Measurements from ENCODE around the gene CTIF.

CTIF gene

GRCh38 chr18:48753691-48754090, 214.9 kb downstream of the CTIF start:
- Mint-ChIP-seq H3K4me3 (no peak overlapping the region), H3K36me3 (ENCODE audit: low read depth) (peaks cover 11% of the 10 kb centered on the region), H3K9me3 (no peaks in the 10 kb centered on the region), H3K4me1 (ENCODE audit: low read depth) (peaks cover 25% of the 10 kb centered on the region), H3K27me3 (no peaks in the 10 kb centered on the region), H3K27ac (no peak overlapping the region)
- intact Hi-C loops (cut with micrococcal nuclease) = no loop called here

GRCh38 chr18:48754559-48754958, 215.7 kb downstream of the CTIF start:
- H3K36me3 Mint-ChIP-seq (ENCODE audit: low read depth) = peaks cover 19% of the 10 kb centered on the region

DNA sequence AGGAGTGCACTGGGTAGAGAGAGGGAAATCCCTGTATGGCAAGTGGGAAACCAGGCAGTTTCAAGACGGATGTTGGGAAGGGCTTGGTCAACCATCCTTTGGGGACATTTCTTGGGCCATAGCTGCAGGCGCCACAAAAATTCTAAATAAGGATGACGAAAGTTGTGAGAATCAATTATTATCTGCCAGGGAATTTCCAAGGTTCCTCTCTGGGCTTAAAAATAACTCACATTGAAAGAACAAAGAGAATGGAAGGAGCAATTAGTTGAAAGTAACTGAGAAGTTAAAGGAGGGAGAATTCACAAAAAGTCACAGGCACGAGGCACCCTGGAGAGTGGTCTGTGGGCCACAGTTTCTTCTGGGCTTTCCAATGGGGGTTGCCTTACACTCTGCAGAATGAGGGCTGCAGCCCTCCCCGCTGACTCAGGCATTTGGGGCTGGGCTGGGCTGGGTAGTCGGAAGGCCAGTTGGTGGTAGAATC, 216.2 kb downstream of the CTIF start:
- intact Hi-C loops (cut with micrococcal nuclease) = no loop called here
- no peak overlapping the region for H3K4me3 Mint-ChIP-seq

More at GRCh38 chr18:48754559-48754958, 215.7 kb downstream of the CTIF start:
- peaks cover 1% of the 10 kb centered on the region for H3K27me3 Mint-ChIP-seq
- H3K27ac Mint-ChIP-seq = peak overlapping the region; percentile 8
- intact Hi-C loops (cut with micrococcal nuclease) = no loop called here
- no peaks in the 10 kb centered on the region for H3K9me3 Mint-ChIP-seq
- H3K4me3 Mint-ChIP-seq = no peak overlapping the region
- H3K4me1 Mint-ChIP-seq (ENCODE audit: low read depth) = peaks cover 34% of the 10 kb centered on the region

GRCh38 chr18:48756511-48757226, 217.8 kb downstream of the CTIF start:
- Mint-ChIP-seq H3K9me3 (no peaks in the 10 kb centered on the region), H3K36me3 (ENCODE audit: low read depth) (peaks cover 27% of the 10 kb centered on the region), H3K4me1 (ENCODE audit: low read depth) (peaks cover 35% of the 10 kb centered on the region), H3K27me3 (peaks cover 1% of the 10 kb centered on the region), H3K27ac (no peak overlapping the region), H3K4me3 (no peak overlapping the region)
- intact Hi-C loops (cut with micrococcal nuclease) = no loop called here

More for the DNA sequence above, 216.2 kb downstream of the CTIF start:
- Mint-ChIP-seq H3K9me3 (no peaks in the 10 kb centered on the region), H3K36me3 (ENCODE audit: low read depth) (peaks cover 19% of the 10 kb centered on the region), H3K27ac (peak overlapping the region; percentile 8), H3K27me3 (peaks cover 1% of the 10 kb centered on the region), H3K4me1 (ENCODE audit: low read depth) (peaks cover 38% of the 10 kb centered on the region)

GRCh38 chr18:48757367-48757766, 218.5 kb downstream of the CTIF start:
- H3K27ac Mint-ChIP-seq = no peak overlapping the region
- peaks cover 41% of the 10 kb centered on the region for H3K4me1 Mint-ChIP-seq (ENCODE audit: low read depth)
- H3K9me3 Mint-ChIP-seq = no peaks in the 10 kb centered on the region
- peaks cover 34% of the 10 kb centered on the region for H3K36me3 Mint-ChIP-seq (ENCODE audit: low read depth)
- intact Hi-C loops (cut with micrococcal nuclease) = no loop called here
- H3K4me3 Mint-ChIP-seq = no peak overlapping the region
- H3K27me3 Mint-ChIP-seq = peaks cover 1% of the 10 kb centered on the region

DNA sequence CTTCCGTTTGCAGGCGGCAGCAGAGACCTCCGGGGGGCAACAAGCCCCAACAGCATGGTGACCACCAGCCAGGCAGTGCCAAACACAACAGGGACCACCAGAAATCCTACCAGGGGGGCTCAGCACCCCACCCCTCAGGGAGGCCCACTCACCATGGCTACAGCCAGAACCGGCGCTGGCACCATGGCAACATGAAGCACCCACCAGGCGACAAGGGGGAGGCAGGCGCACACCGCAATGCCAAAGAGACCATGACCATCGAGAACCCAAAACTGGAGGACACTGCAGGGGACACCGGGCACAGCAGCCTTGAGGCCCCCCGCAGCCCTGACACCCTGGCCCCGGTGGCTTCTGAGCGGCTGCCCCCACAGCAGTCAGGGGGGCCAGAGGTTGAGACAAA, 219.1 kb downstream of the CTIF start:
- Mint-ChIP-seq H3K36me3 (ENCODE audit: low read depth) (peaks cover 36% of the 10 kb centered on the region), H3K27me3 (peaks cover 1% of the 10 kb centered on the region), H3K4me1 (ENCODE audit: low read depth) (peaks cover 43% of the 10 kb centered on the region), H3K9me3 (no peaks in the 10 kb centered on the region), H3K4me3 (no peak overlapping the region), H3K27ac (no peak overlapping the region)
- intact Hi-C loops (cut with micrococcal nuclease) = no loop called here

GRCh38 chr18:48761582-48761981, 222.8 kb downstream of the CTIF start:
- Mint-ChIP-seq H3K4me1 (ENCODE audit: low read depth) (peaks cover 34% of the 10 kb centered on the region), H3K27me3 (peaks cover 1% of the 10 kb centered on the region), H3K36me3 (ENCODE audit: low read depth) (peaks cover 55% of the 10 kb centered on the region), H3K27ac (no peak overlapping the region), H3K9me3 (no peaks in the 10 kb centered on the region), H3K4me3 (no peak overlapping the region)
- intact Hi-C loops (cut with micrococcal nuclease) = loop anchor here (10.0 kb wide), 1 partner anchor 47 kb away; no protein-coding TSS in a partner anchor

DNA sequence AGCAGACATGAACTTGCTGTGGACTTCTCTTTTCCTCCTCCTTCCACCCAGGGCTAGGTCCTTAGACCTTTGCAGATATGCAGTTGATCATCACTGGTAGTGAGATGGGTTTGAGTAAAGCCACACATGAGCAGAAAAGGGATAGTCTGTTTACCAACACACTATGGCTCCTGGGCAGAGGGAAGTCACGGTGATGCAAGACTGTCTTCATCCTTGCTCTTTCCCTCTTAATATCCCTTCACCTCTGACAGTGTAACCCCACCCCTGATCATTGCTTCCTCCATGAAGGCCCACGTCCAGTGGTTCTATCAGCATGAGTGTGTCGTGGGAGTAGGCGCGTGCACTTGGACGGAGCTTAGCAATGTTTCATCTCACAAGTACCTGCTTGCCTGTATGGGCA, 223.2 kb downstream of the CTIF start:
- peaks cover 2% of the 10 kb centered on the region for H3K27me3 Mint-ChIP-seq
- peaks cover 59% of the 10 kb centered on the region for H3K36me3 Mint-ChIP-seq (ENCODE audit: low read depth)
- no peaks in the 10 kb centered on the region for H3K9me3 Mint-ChIP-seq
- peaks cover 34% of the 10 kb centered on the region for H3K4me1 Mint-ChIP-seq (ENCODE audit: low read depth)
- no peak overlapping the region for H3K27ac Mint-ChIP-seq
- intact Hi-C loops (cut with micrococcal nuclease) = loop anchor here (10.0 kb wide), 1 partner anchor 47 kb away; no protein-coding TSS in a partner anchor
- no peak overlapping the region for H3K4me3 Mint-ChIP-seq

GRCh38 chr18:48762836-48763718, 224.2 kb downstream of the CTIF start:
- H3K9me3 Mint-ChIP-seq = no peaks in the 10 kb centered on the region
- intact Hi-C loops (cut with micrococcal nuclease) = loop anchor here (10.0 kb wide), 1 partner anchor 48 kb away; no protein-coding TSS in a partner anchor
- H3K27me3 Mint-ChIP-seq = peaks cover 2% of the 10 kb centered on the region
- H3K27ac Mint-ChIP-seq = no peak overlapping the region
- H3K4me3 Mint-ChIP-seq = no peak overlapping the region
- peaks cover 61% of the 10 kb centered on the region for H3K36me3 Mint-ChIP-seq (ENCODE audit: low read depth)
- peaks cover 34% of the 10 kb centered on the region for H3K4me1 Mint-ChIP-seq (ENCODE audit: low read depth)

DNA sequence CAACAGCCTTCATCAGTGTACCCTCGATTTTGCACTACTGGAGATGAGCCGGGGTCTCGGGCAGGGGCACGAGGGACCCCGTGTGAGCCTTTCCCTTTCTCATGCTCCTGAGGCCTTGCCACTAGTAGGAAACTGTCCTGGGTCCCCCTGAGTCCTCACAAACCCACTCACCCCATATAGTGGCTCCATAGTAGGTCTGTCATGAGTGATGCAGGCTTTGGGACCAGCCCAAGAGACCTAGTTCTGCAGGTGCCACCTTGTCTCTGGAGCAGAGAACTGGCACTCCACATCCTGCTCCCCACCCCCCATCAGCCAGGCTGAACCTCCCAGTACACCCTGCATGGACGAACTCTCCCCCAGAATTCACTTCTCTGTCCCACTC, 224.9 kb downstream of the CTIF start:
- intact Hi-C loops (cut with micrococcal nuclease) = loop anchor here (10.0 kb wide), 1 partner anchor 49 kb away; no protein-coding TSS in a partner anchor
- Mint-ChIP-seq H3K36me3 (ENCODE audit: low read depth) (peaks cover 61% of the 10 kb centered on the region), H3K4me3 (no peak overlapping the region), H3K27ac (no peak overlapping the region), H3K27me3 (peaks cover 2% of the 10 kb centered on the region), H3K4me1 (ENCODE audit: low read depth) (peaks cover 31% of the 10 kb centered on the region), H3K9me3 (no peaks in the 10 kb centered on the region)

DNA sequence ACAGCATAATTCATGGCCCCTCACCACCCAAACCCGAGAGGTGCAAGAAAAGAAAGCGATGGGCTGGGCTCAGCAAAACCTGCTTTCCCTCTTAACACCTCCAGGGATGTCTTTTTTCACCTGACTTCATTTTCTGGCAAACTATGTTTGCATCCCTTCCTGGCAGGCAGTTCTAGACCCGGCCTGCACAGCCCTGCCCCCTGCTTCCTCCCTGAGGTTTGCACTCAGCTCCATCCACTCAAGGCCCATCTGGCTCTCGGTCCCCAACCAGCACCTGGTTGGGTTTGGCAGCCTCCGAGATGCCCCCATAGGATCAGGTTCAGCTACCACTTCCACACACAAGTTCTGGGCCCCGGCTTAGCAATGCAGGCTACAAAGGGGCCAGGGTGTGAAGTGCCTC, 226.2 kb downstream of the CTIF start:
- H3K27ac Mint-ChIP-seq = no peak overlapping the region
- intact Hi-C loops (cut with micrococcal nuclease) = loop anchor here (5.0 to 10.0 kb wide), 2 partner anchors 50 to 88 kb away; no protein-coding TSS in a partner anchor
- H3K36me3 Mint-ChIP-seq (ENCODE audit: low read depth) = peaks cover 66% of the 10 kb centered on the region
- H3K27me3 Mint-ChIP-seq = peaks cover 1% of the 10 kb centered on the region
- no peak overlapping the region for H3K4me3 Mint-ChIP-seq
- H3K4me1 Mint-ChIP-seq (ENCODE audit: low read depth) = peaks cover 24% of the 10 kb centered on the region
- no peaks in the 10 kb centered on the region for H3K9me3 Mint-ChIP-seq

GRCh38 chr18:48766026-48766425, 227.2 kb downstream of the CTIF start:
- H3K27ac Mint-ChIP-seq = no peak overlapping the region
- H3K4me3 Mint-ChIP-seq = no peak overlapping the region

GRCh38 chr18:48766487-48766886, 227.7 kb downstream of the CTIF start:
- Mint-ChIP-seq H3K9me3 (no peaks in the 10 kb centered on the region), H3K27me3 (peaks cover 9% of the 10 kb centered on the region), H3K27ac (no peak overlapping the region), H3K4me3 (no peak overlapping the region), H3K36me3 (ENCODE audit: low read depth) (peaks cover 73% of the 10 kb centered on the region), H3K4me1 (ENCODE audit: low read depth) (peaks cover 20% of the 10 kb centered on the region)
- intact Hi-C loops (cut with micrococcal nuclease) = loop anchor here (5.0 to 10.0 kb wide), 2 partner anchors 52 to 89 kb away; no protein-coding TSS in a partner anchor

More at GRCh38 chr18:48766026-48766425, 227.2 kb downstream of the CTIF start:
- Mint-ChIP-seq H3K4me1 (ENCODE audit: low read depth) (peaks cover 20% of the 10 kb centered on the region), H3K9me3 (no peaks in the 10 kb centered on the region), H3K27me3 (peaks cover 4% of the 10 kb centered on the region), H3K36me3 (ENCODE audit: low read depth) (peaks cover 74% of the 10 kb centered on the region)
- intact Hi-C loops (cut with micrococcal nuclease) = loop anchor here (5.0 to 10.0 kb wide), 2 partner anchors 51 to 89 kb away; no protein-coding TSS in a partner anchor
